Endothelial cell of umbilical vein (primary cell): Measurements from ENCODE around the gene SHC4. TPM values are rescaled to one million over a fixed set of nuclear protein-coding genes. Genes with fewer than 3 reads are reported as not detected.

Experiments
- BruUV-seq: library from RNA; stranded (reverse); fragments of 400-500 nt; replicated peaks from 2 replicates; lab custom pipeline; 2021; lab: Mats Ljungman, UMichigan
- CTCF ChIA-PET: fragments of 300-600, 350-600 bp; sonication (Branson Sonifier 250); formaldehyde crosslinking; loops from one replicate; lab custom pipeline; 2021; ENCODE audit warnings: antibody characterized with exemption, inconsistent platforms; lab: Charles Lee
- POLR2A ChIA-PET: fragments of 300-600, 350-600 bp; sonication (Branson Sonifier 250); formaldehyde crosslinking; loops from one replicate; lab custom pipeline; 2021; ENCODE audit warnings: antibody characterized with exemption, inconsistent platforms; lab: Charles Lee
- DNase-seq: peaks from one replicate; pipeline ENCODE4 v3.0.0-alpha.2; 2011; ENCODE audit warnings: low read depth, low spot score
- FAIRE-seq: peaks from 2 replicates; lab custom pipeline; 2011; peaks lifted over from hg19 to GRCh38; lab: Jason Lieb, UNC
- H2AFZ ChIP-seq: 2 replicates; pipeline ENCODE4 v1.6.0; 2012; ENCODE audit warnings: low read depth, low read length, control low read depth, inconsistent platforms
- H3K27ac ChIP-seq: 2 replicates; pipeline ENCODE4 v1.5.1; 2011; ENCODE audit warnings: low read depth, mild to moderate bottlenecking, control low read depth, low read length, moderate library complexity; ENCODE audit not compliant: insufficient read depth
- H3K27me3 ChIP-seq, 2 experiments: 2 replicates each; pipeline versions ENCODE4 v1.6.0 to v1.6.1; 2011; ENCODE audit warnings: low read length in 2 of 2, mixed read lengths in 1 of 2; ENCODE audit not compliant: control insufficient read depth in 2 of 2, insufficient read depth in 2 of 2
- H3K36me3 ChIP-seq, 2 experiments: 2 replicates in 1 of 2; 3 replicates in 1 of 2; pipeline ENCODE4 v1.5.1; 2011; ENCODE audit warnings: low read length in 2 of 2, mild to moderate bottlenecking in 1 of 2, moderate library complexity in 1 of 2; ENCODE audit not compliant: control insufficient read depth in 2 of 2, insufficient read depth in 2 of 2; ENCODE audit errors: extremely low read depth in 1 of 2
- H3K4me1 ChIP-seq: 3 replicates; pipeline ENCODE4 v1.5.1; 2011; ENCODE audit warnings: mild to moderate bottlenecking, low read length; ENCODE audit not compliant: control insufficient read depth, insufficient read depth; ENCODE audit errors: extremely low read depth
- H3K4me2 ChIP-seq: 2 replicates; pipeline ENCODE4 v1.6.1; 2011; ENCODE audit warnings: low read length, control low read depth, mixed read lengths; ENCODE audit not compliant: insufficient read depth
- H3K4me3 ChIP-seq, 3 experiments: fragments of 200-600 bp in 1 of 3; sonication (generic), shearing (Covaris generic) in 1 of 3; replicated peaks in 1 of 3; 2 replicates each; pipeline ENCODE4 v1.5.1; 2011 to 2016; ENCODE audit warnings: control low read depth in 3 of 3, low read length in 3 of 3, mild to moderate bottlenecking in 2 of 3, inconsistent platforms in 1 of 3, low read depth in 1 of 3, moderate library complexity in 1 of 3; ENCODE audit not compliant: insufficient read depth in 1 of 3
- H3K79me2 ChIP-seq: 2 replicates; pipeline ENCODE4 v1.6.0; 2012; ENCODE audit warnings: low read length, inconsistent platforms; ENCODE audit not compliant: control insufficient read depth, insufficient read depth
- H3K9ac ChIP-seq: replicated peaks from 2 replicates; pipeline ENCODE3; 2011; ENCODE audit warnings: low read length, control low read depth; ENCODE audit not compliant: insufficient read depth; ENCODE audit errors: extremely low read depth
- H3K9me1 ChIP-seq: replicated peaks from 3 replicates; pipeline ENCODE4 v1.6.0; 2011; ENCODE audit warnings: mild to moderate bottlenecking, low read length; ENCODE audit not compliant: control insufficient read depth, insufficient read depth; ENCODE audit errors: extremely low read depth
- H3K9me3 ChIP-seq: replicated peaks from 2 replicates; pipeline ENCODE4 v1.5.1; 2012; ENCODE audit warnings: low read length, inconsistent platforms; ENCODE audit not compliant: control insufficient read depth, insufficient read depth
- H4K20me1 ChIP-seq: replicated peaks from 2 replicates; pipeline ENCODE3; 2011; ENCODE audit warnings: mild to moderate bottlenecking, low read length; ENCODE audit not compliant: control insufficient read depth, insufficient read depth; ENCODE audit errors: extremely low read depth
- EZH2 ChIP-seq: IDR thresholded peaks from 2 replicates; pipeline ENCODE4 v1.6.1; 2012; ENCODE audit warnings: borderline replicate concordance, low read depth, mild to moderate bottlenecking, moderate library complexity, low read length, inconsistent platforms; ENCODE audit not compliant: severe bottlenecking
- FOS ChIP-seq: IDR thresholded peaks from 2 replicates; pipeline ENCODE4 v1.6.1; 2011; ENCODE audit warnings: mild to moderate bottlenecking, low read length, moderate library complexity, borderline replicate concordance; ENCODE audit not compliant: insufficient read depth
- GATA2 ChIP-seq: IDR thresholded peaks from 2 replicates; pipeline ENCODE4 v1.7.0; 2011; ENCODE audit warnings: low read depth, mild to moderate bottlenecking, moderate library complexity, mixed read lengths, low read length; ENCODE audit not compliant: insufficient read length, insufficient read depth
- JUN ChIP-seq: IDR thresholded peaks from 2 replicates; pipeline ENCODE4 v1.6.1; 2011; ENCODE audit warnings: borderline replicate concordance, low read depth; ENCODE audit not compliant: insufficient read length, insufficient read depth
- MYC ChIP-seq: IDR thresholded peaks from one replicate; pipeline ENCODE4 v1.6.1; 2011; ENCODE audit warnings: mild to moderate bottlenecking, low read depth, low read length
- POLR2A ChIP-seq: IDR thresholded peaks from 2 replicates; pipeline ENCODE4 v1.6.1; 2012; ENCODE audit warnings: low read depth, mild to moderate bottlenecking, control low read depth, low read length
- POLR2AphosphoS5 ChIP-seq: IDR thresholded peaks from 2 replicates; pipeline ENCODE4 v1.6.1; 2012; ENCODE audit warnings: low read depth, mild to moderate bottlenecking, control low read depth, low read length, moderate library complexity; ENCODE audit not compliant: insufficient read depth
- dilution Hi-C: fragments of 300-500 bp; cut with MboI; formaldehyde crosslinking; loops from one replicate; pipeline ENCODE4 v1.15.0; 2019; ENCODE audit warnings: low sequenced_read_pairs; ENCODE audit not compliant: extremely low pct_ligation_motif_present
- intact Hi-C: fragments of 100-400 bp; cut with micrococcal nuclease; formaldehyde crosslinking; loops from one replicate; pipeline ENCODE4 v1.10.0; 2022
- polyA plus RNA-seq, 4 experiments: library from polyadenylated mRNA; depleted of rRNA in 3 of 4; stranded (reverse) in 3 of 4; unstranded in 1 of 4; fragments of >200 nt; gene quantifications; 2 replicates each; pipeline versions ENCODE4 v1.2.1 to v1.2.3, GENCODE V29; 2011 to 2012; ENCODE audit warnings: missing spikeins in 1 of 4
- total RNA-seq: library from RNA; stranded (reverse); gene quantifications from 2 replicates; pipeline ENCODE4 v1.2.3, GENCODE V29; 2021
- TF ChIP-seq, protein P1 (sequence below), 2 donors: IDR thresholded peaks; 1 replicate in 1 of 2; 2 replicates in 1 of 2; pipeline ENCODE4 v1.5.1; 2011; ENCODE audit warnings: low read length in 2 of 2, mild to moderate bottlenecking in 2 of 2, moderate library complexity in 2 of 2, control low read depth in 1 of 2, inconsistent platforms in 1 of 2, low read depth in 1 of 2; ENCODE audit not compliant: insufficient read depth in 1 of 2; ENCODE audit errors: extremely low read depth in 1 of 2
- TF ChIP-seq, protein P2 (sequence below): IDR thresholded peaks from 2 replicates; pipeline ENCODE4 v1.6.1; 2011; ENCODE audit not compliant: insufficient read depth, insufficient read length

Gene SHC4
- total and polyA plus RNA-seq, 2 donors (not counting 3 experiments of a cell fraction or from before 2014, with no cell fraction given), result 0.20 TPM; not detected in 1

DNA sequence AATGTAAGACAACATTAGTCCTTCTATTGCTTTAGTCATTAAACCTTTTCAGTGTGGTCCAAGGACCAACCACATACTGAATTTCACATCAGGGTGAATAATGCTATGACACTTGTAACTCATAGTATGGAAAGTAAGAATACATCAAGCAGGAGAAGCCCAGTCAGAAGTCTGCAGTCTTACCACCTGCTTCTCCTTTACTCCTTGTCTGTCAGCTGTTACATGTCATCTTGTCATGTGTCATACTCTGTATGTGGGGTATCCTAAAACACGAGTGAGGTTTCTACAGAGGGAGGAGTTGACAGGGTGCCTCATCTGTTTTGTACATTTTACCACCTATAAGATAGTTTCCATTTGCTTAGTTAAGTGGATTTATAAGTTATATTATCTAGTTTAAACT, 118.6 kb downstream of the SHC4 start:
- POLR2A ChIA-PET, result no interaction called here
- intact Hi-C loops (no loop called here), dilution Hi-C loops (no loop called here)
- FAIRE-seq (no peak), DNase-seq (no peak)
- CTCF ChIA-PET, result no interaction called here
- H3K27me3 ChIP-seq, result no peaks in the 10 kb centered on the region
- H3K9me3 ChIP-seq, result no peaks in the 10 kb centered on the region
- H3K27ac ChIP-seq, result no peak overlapping the region
- TF ChIP-seq FOS (no peak), MYC (no peak), POLR2AphosphoS5 (no peak), JUN (no peak), POLR2A (no peak), EZH2 (no peak), GATA2 (no peak)
- TF ChIP-seq, protein P1, sequence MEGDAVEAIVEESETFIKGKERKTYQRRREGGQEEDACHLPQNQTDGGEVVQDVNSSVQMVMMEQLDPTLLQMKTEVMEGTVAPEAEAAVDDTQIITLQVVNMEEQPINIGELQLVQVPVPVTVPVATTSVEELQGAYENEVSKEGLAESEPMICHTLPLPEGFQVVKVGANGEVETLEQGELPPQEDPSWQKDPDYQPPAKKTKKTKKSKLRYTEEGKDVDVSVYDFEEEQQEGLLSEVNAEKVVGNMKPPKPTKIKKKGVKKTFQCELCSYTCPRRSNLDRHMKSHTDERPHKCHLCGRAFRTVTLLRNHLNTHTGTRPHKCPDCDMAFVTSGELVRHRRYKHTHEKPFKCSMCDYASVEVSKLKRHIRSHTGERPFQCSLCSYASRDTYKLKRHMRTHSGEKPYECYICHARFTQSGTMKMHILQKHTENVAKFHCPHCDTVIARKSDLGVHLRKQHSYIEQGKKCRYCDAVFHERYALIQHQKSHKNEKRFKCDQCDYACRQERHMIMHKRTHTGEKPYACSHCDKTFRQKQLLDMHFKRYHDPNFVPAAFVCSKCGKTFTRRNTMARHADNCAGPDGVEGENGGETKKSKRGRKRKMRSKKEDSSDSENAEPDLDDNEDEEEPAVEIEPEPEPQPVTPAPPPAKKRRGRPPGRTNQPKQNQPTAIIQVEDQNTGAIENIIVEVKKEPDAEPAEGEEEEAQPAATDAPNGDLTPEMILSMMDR (IDR thresholded peaks at IDR 0.05; ENCODE audit: extremely low read depth in 1 of 2, insufficient read depth in 1 of 2, low read depth in 1 of 2, low read length in 2 of 2), result no peak
- TF ChIP-seq, protein P2, sequence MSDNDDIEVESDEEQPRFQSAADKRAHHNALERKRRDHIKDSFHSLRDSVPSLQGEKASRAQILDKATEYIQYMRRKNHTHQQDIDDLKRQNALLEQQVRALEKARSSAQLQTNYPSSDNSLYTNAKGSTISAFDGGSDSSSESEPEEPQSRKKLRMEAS, result no peak
- H3K9ac ChIP-seq, result no peak overlapping the region
- H3K4me1 ChIP-seq, result no peaks in the 10 kb centered on the region
- no peak overlapping the region for H3K4me3 ChIP-seq
- BruUV-seq, result no TSS peak
- H3K79me2 ChIP-seq, result no peaks in the 10 kb centered on the region
- no peak overlapping the region for H3K4me2 ChIP-seq
- no peaks in the 10 kb centered on the region for H3K9me1 ChIP-seq
- H4K20me1 ChIP-seq, result no peaks in the 10 kb centered on the region
- no peak overlapping the region for H2AFZ ChIP-seq
- no peaks in the 10 kb centered on the region for H3K36me3 ChIP-seq
